ENCODE data around the gene SPATA13. TPM values are rescaled to one million over a fixed set of nuclear protein-coding genes. Genes with fewer than 3 reads are reported as not detected.

Gene SPATA13
- total and polyA plus RNA-seq, 12 donors, result 20.0 to 85.5 (median 31.0) TPM

GRCh38 chr13:24142453-24142852 is 18.1 kb upstream of the SPATA13 start:
- H3K27me3 ChIP-seq, result no peaks in the 10 kb centered on the region
- WGBS, 4 donors, result 66 to 85% (median 76%) methylated on average over 1 of the region's 1 CpG
- H3K4me3 ChIP-seq, result no peak overlapping the region
- intact Hi-C loops (cut with DNase I), result loop anchor here in 1 of 2 donors (10.0 kb wide), 1 partner anchor 88 kb away; no protein-coding TSS in a partner anchor
- TF ChIP-seq POLR2A (IDR thresholded peaks at IDR 0.05) (no peak), CTCF (IDR thresholded peaks at IDR 0.05) (no peak)
- H3K36me3 ChIP-seq (replicated peaks in 1 of 2), result no peaks in the 10 kb centered on the region
- no peak overlapping the region for H3K27ac ChIP-seq
- no peaks in the 10 kb centered on the region for H3K9me3 ChIP-seq (replicated peaks in 1 of 3)
- DNase-seq, result no peak
- H3K4me1 ChIP-seq (replicated peaks in 1 of 2), result peaks cover 0 to 5% of the 10 kb centered on the region in 2 donors

GRCh38 chr13:24142886-24143285 is 17.6 kb upstream of the SPATA13 start:
- intact Hi-C loops (cut with DNase I), result loop anchor here in 1 of 2 donors (10.0 kb wide), 1 partner anchor 88 kb away; no protein-coding TSS in a partner anchor
- Histone ChIP-seq H3K4me1 (replicated peaks in 1 of 2) (peaks cover 0 to 5% of the 10 kb centered on the region in 2 donors), H3K27me3 (no peaks in the 10 kb centered on the region), H3K4me3 (no peak overlapping the region), H3K9me3 (replicated peaks in 1 of 3) (no peaks in the 10 kb centered on the region), H3K36me3 (replicated peaks in 1 of 2) (no peaks in the 10 kb centered on the region), H3K27ac (no peak overlapping the region)
- WGBS, 4 donors, result 43 to 61% (median 49%) methylated on average over 3 to 4 of the region's 4 CpGs
- no peak for DNase-seq
- TF ChIP-seq CTCF (IDR thresholded peaks at IDR 0.05) (no peak), POLR2A (IDR thresholded peaks at IDR 0.05) (no peak)

- H3K27ac ChIP-seq, result no peak overlapping the region
- no peaks in the 10 kb centered on the region for H3K9me3 ChIP-seq (replicated peaks in 1 of 3)
- TF ChIP-seq CTCF (IDR thresholded peaks at IDR 0.05) (no peak), POLR2A (IDR thresholded peaks at IDR 0.05) (no peak)
- no peaks in the 10 kb centered on the region for H3K36me3 ChIP-seq (replicated peaks in 1 of 2)
- intact Hi-C loops (cut with DNase I), result loop anchor here in 1 of 2 donors (10.0 kb wide), 1 partner anchor 90 kb away; no protein-coding TSS in a partner anchor
- H3K27me3 ChIP-seq, result no peaks in the 10 kb centered on the region
- DNase-seq, result no peak
- no peak overlapping the region for H3K4me3 ChIP-seq
- peaks cover 0 to 17% of the 10 kb centered on the region in 2 donors for H3K4me1 ChIP-seq (replicated peaks in 1 of 2)
- 79 to 93% (median 89%) methylated on average over 2 of the region's 2 CpGs for WGBS, 4 donors
Measured at GRCh38 chr13:24145240-24145639, 15.3 kb upstream of the SPATA13 start.

- peaks cover 0 to 17% of the 10 kb centered on the region in 2 donors for H3K4me1 ChIP-seq (replicated peaks in 1 of 2)
- WGBS, 4 donors, result 73 to 91% (median 88%) methylated on average over 7 of the region's 7 CpGs
- no peak for DNase-seq
- no peaks in the 10 kb centered on the region for H3K27me3 ChIP-seq
- no peak overlapping the region for H3K27ac ChIP-seq
- intact Hi-C loops (cut with DNase I), result loop anchor here in 1 of 2 donors (10.0 kb wide), 1 partner anchor 91 kb away; no protein-coding TSS in a partner anchor
- no peaks in the 10 kb centered on the region for H3K36me3 ChIP-seq (replicated peaks in 1 of 2)
- no peak overlapping the region for H3K4me3 ChIP-seq
- TF ChIP-seq POLR2A (IDR thresholded peaks at IDR 0.05) (no peak), CTCF (IDR thresholded peaks at IDR 0.05) (no peak)
- no peaks in the 10 kb centered on the region for H3K9me3 ChIP-seq (replicated peaks in 1 of 3)
Measured at GRCh38 chr13:24145674-24146073, 14.8 kb upstream of the SPATA13 start.

Measured in adrenal gland (tissue), 12 donors.